Left lung (tissue), 10 donors: Measurements from ENCODE around the gene TMCO5A. TPM values are rescaled to one million over a fixed set of nuclear protein-coding genes. Genes with fewer than 3 reads are reported as not detected.

Experiments used
- ATAC-seq: fragments of 200-7000 bp; cut with Tn5 transposase; one replicate; pipeline ENCODE4 v1.9.1; 2020; ENCODE audit warnings: moderate library complexity
- DNase-seq, 4 donors: peaks; one replicate each; pipeline ENCODE4 v3.0.0-alpha.2; 2013 to 2020
- H3K27ac ChIP-seq, 2 donors: fragments of 200-600 bp; sonication (generic) in 1 of 2; one replicate each; pipeline versions ENCODE4 v1.5.0 to v1.8.0; 2020 to 2021
- H3K27me3 ChIP-seq, 2 donors: fragments of 200-600 bp; sonication (generic) in 1 of 2; one replicate each; pipeline versions ENCODE4 v1.5.0 to v1.8.0; 2020 to 2021
- H3K36me3 ChIP-seq, 2 donors: fragments of 200-600 bp; sonication (generic) in 1 of 2; one replicate each; pipeline versions ENCODE4 v1.5.0 to v1.8.0; 2020 to 2021
- H3K4me1 ChIP-seq, 2 donors: fragments of 200-600 bp; one replicate each; pipeline ENCODE4 v1.8.0; 2021
- H3K4me3 ChIP-seq, 2 donors: fragments of 200-600 bp; sonication (generic) in 1 of 2; one replicate each; pipeline versions ENCODE4 v1.5.0 to v1.8.0; 2020 to 2021; ENCODE audit warnings: mild to moderate bottlenecking in 1 of 2
- H3K9me3 ChIP-seq, 2 donors: fragments of 200-600 bp; sonication (generic) in 1 of 2; one replicate each; pipeline versions ENCODE4 v1.5.0 to v1.8.0; 2020 to 2021
- intact Hi-C, 2 donors: fragments of 100-400 bp; cut with DNase I; formaldehyde crosslinking; loops; one replicate each; pipeline versions ENCODE4 v1.11.2 to v1.14.2; 2022
- polyA plus RNA-seq, 6 donors: library from polyadenylated mRNA; unstranded; fragments of 120-200 nt; gene quantifications; one replicate each; pipeline ENCODE4 v1.2.1, GENCODE V29; 2013; ENCODE audit not compliant: insufficient read length in 6 of 6
- total RNA-seq, 2 donors: library from RNA; stranded (reverse); fragmentation: NEBNext Ultra II Directional; extraction: Animal tissue kit (Norgen Biotek cat#: 25700); gene quantifications; one replicate each; pipeline ENCODE4 v1.2.1, GENCODE V29; 2021
- TF ChIP-seq, protein P1 (sequence below), 2 donors: fragments of 200-600 bp; sonication (generic) in 1 of 2; IDR thresholded peaks; one replicate each; pipeline versions ENCODE4 v1.5.0 to v1.8.0; 2021; ENCODE audit warnings: antibody characterized with exemption in 2 of 2
- donor health status: DM: no; HTN: yes; CAD: no.
- donor health status: DM: no; HTN: no; CAD: no.

The TMCO5A gene
- total and polyA plus RNA-seq, 8 donors = not detected

DNA sequence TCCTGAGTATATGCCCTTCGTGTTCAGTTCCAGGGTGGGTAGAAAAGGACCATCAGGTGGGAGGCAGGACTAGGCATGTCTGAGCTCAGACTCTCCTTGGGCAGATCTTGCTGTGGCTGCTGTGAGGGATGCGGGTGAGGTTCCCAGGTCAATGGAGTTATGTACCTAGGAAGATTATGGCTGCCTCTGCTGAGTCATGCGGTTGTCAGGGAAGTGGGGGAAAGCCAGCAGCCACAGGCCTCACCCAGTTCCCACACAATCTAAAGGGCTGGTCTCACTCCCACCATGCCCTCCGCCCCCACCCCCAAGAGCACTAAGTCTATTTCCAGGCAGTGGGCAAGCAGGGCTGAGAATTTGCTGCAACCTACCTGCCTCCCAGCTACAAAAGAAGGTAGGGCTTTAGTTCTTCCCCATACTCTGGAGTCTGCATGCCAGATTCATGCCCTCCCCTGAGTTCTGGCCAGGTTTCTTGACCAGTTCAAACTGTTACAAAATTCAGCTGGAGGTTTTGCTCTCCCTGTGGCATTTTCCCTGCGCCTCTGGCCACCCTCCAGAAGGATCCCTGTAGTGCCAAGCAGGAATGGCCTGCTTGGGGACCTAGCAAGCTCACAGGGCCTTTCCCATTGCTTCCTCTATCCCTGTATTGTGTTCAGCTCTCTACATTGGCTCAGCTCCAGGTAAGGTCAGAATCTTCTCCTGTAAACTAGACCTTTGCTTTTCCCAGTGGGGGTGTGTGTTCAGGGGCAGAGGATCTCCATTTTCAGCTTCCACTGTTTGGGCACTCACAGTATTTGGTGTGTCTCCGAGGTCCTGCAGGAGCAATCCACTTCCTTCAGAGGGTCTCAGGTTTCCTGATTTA is 12.7 kb upstream of the TMCO5A start:
- no peak overlapping the region for H3K27ac ChIP-seq
- H3K4me1 ChIP-seq = no peaks in the 10 kb centered on the region
- no peak for ATAC-seq
- peaks cover 0 to 9% of the 10 kb centered on the region in 2 donors for H3K9me3 ChIP-seq
- DNase-seq = no peak
- H3K36me3 ChIP-seq = no peaks in the 10 kb centered on the region
- intact Hi-C loops = no loop called here
- no peaks in the 10 kb centered on the region for H3K27me3 ChIP-seq
- TF ChIP-seq, protein P1, sequence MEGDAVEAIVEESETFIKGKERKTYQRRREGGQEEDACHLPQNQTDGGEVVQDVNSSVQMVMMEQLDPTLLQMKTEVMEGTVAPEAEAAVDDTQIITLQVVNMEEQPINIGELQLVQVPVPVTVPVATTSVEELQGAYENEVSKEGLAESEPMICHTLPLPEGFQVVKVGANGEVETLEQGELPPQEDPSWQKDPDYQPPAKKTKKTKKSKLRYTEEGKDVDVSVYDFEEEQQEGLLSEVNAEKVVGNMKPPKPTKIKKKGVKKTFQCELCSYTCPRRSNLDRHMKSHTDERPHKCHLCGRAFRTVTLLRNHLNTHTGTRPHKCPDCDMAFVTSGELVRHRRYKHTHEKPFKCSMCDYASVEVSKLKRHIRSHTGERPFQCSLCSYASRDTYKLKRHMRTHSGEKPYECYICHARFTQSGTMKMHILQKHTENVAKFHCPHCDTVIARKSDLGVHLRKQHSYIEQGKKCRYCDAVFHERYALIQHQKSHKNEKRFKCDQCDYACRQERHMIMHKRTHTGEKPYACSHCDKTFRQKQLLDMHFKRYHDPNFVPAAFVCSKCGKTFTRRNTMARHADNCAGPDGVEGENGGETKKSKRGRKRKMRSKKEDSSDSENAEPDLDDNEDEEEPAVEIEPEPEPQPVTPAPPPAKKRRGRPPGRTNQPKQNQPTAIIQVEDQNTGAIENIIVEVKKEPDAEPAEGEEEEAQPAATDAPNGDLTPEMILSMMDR (IDR thresholded peaks at IDR 0.05) = no peak
- H3K4me3 ChIP-seq = no peak overlapping the region

DNA sequence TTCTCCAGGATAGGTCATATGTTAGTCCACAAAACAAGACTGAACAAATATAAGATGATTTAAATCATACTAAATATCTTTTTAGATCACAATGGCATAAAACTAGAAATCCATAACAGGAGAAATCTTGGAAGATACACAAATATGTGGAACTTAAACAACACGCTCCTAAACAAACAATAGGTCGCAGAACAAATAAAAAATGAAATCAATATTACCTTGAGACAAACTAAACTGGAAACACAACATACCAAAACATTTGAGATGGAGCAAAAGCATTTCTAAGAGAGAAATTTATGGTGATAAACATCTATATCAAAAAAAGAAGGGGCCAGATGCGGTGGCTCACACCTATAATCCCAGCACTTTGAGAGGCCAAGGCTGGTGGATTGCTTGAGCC is 8.3 kb upstream of the TMCO5A start:
- ATAC-seq = no peak
- peaks cover 0 to 9% of the 10 kb centered on the region in 2 donors for H3K9me3 ChIP-seq
- TF ChIP-seq, protein P1 (IDR thresholded peaks at IDR 0.05) = no peak

DNA sequence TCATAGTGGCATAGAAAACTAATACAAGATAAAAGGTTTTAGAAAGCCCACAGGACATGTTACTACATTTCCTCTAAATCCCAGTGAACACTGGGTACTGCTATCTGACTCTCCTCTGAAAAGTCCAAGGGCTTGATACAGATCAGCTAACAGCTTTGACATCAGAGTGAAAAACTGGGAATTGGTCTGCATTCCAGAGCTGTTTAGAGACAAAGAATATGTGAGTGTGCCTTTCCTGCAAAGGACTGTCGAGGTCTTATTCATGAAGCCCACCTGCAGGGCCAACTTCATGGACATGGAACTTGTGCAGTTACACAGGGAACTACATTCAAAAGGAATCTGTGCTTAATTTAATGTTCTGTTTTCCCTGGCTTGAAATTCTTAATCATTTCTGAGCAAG is 5.2 kb upstream of the TMCO5A start:
- intact Hi-C loops = no loop called here
- Histone ChIP-seq H3K36me3 (no peaks in the 10 kb centered on the region), H3K27me3 (no peaks in the 10 kb centered on the region), H3K27ac (no peak overlapping the region), H3K9me3 (no peaks in the 10 kb centered on the region), H3K4me1 (no peaks in the 10 kb centered on the region), H3K4me3 (no peak overlapping the region)
- no peak for ATAC-seq
- TF ChIP-seq, protein P1 (IDR thresholded peaks at IDR 0.05) = no peak
- no peak for DNase-seq

More for the DNA sequence above, 8.3 kb upstream of the TMCO5A start:
- intact Hi-C loops = no loop called here
- Histone ChIP-seq H3K27me3 (no peaks in the 10 kb centered on the region), H3K36me3 (no peaks in the 10 kb centered on the region), H3K4me3 (no peak overlapping the region), H3K4me1 (no peaks in the 10 kb centered on the region), H3K27ac (no peak overlapping the region)
- DNase-seq = no peak

DNA sequence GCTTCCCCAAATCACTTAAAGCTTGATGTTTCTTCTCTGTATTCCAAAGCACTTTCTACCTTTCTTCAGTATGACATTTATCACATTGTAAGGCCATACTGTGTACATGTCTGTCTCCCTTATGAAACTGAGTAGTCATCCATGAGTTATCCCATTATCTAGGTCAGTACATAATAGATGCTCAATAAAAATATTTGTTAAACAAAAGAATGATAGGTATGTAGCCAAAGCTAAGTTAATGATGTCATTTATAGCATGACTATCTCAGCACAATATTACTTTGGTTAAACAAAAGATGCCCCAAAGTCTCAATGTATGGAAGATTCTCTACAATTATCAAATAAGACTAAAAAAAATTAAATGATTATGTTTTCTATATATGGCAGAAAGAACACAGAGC is 3.1 kb upstream of the TMCO5A start:
- intact Hi-C loops = no loop called here
- H3K27ac ChIP-seq = no peak overlapping the region
- DNase-seq = no peak
- H3K27me3 ChIP-seq = no peaks in the 10 kb centered on the region
- no peaks in the 10 kb centered on the region for H3K36me3 ChIP-seq
- no peak for ATAC-seq
- H3K4me3 ChIP-seq = no peak overlapping the region
- TF ChIP-seq, protein P1 (IDR thresholded peaks at IDR 0.05) = no peak
- no peaks in the 10 kb centered on the region for H3K4me1 ChIP-seq
- H3K9me3 ChIP-seq = no peaks in the 10 kb centered on the region

DNA sequence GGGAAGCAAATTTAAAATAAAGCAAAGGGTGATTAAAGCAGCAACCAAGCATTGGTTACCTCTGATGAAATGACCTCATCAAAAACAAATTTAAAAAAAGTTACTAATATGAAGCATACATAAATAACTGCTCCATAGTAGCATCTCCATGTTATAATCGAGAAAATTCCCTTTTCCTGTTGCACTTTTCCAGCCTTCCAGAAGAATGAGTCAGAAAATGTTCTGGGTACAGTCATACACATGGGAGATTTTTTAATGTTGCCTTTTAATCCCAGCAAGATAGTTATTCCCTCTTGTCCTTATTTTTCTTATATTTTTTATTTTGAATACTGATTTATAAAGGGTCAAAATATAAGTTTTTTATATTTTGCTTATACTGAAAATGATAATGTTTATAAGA is 2.6 kb upstream of the TMCO5A start:
- H3K4me1 ChIP-seq = no peaks in the 10 kb centered on the region
- DNase-seq (no peak), ATAC-seq (no peak)
- no peaks in the 10 kb centered on the region for H3K36me3 ChIP-seq
- intact Hi-C loops = no loop called here
- TF ChIP-seq, protein P1 (IDR thresholded peaks at IDR 0.05) = no peak
- no peaks in the 10 kb centered on the region for H3K27me3 ChIP-seq
- no peaks in the 10 kb centered on the region for H3K9me3 ChIP-seq
- H3K27ac ChIP-seq = no peak overlapping the region
- H3K4me3 ChIP-seq = no peak overlapping the region
